Left ventricle myocardium inferior (tissue), 1 donor: ENCODE data around the gene SMIM32. TPM values are rescaled to one million over a fixed set of nuclear protein-coding genes. Genes with fewer than 3 reads are reported as not detected.

Experiments
- DNase-seq: peaks from one replicate; pipeline ENCODE4 v3.0.0-alpha.2; 2020
- H3K27ac ChIP-seq: fragments of 200-600 bp; replicated peaks from 2 replicates; pipeline ENCODE4 v1.8.0; 2021
- H3K27me3 ChIP-seq: fragments of 200-600 bp; 2 replicates; pipeline ENCODE4 v1.8.0; 2021; ENCODE audit warnings: low read depth
- H3K36me3 ChIP-seq: fragments of 200-600 bp; 2 replicates; pipeline ENCODE4 v1.8.0; 2021
- H3K4me1 ChIP-seq: fragments of 200-600 bp; 2 replicates; pipeline ENCODE4 v1.8.0; 2021
- H3K4me3 ChIP-seq: fragments of 200-600 bp; 2 replicates; pipeline ENCODE4 v1.8.0; 2021; ENCODE audit warnings: mild to moderate bottlenecking, moderate library complexity
- H3K9me3 ChIP-seq: fragments of 200-600 bp; replicated peaks from 2 replicates; pipeline ENCODE4 v1.8.0; 2021
- intact Hi-C: fragments of 100-400 bp; cut with micrococcal nuclease; formaldehyde crosslinking; loops from one replicate; pipeline ENCODE4 v1.11.0; 2022
- total RNA-seq: library from RNA; stranded (reverse); fragmentation: NEBNext Ultra II Directional; extraction: Animal tissue kit (Norgen Biotek cat#: 25700); gene quantifications from one replicate; pipeline ENCODE4 v1.2.1, GENCODE V29; 2021
- TF ChIP-seq, protein P1 (sequence below): fragments of 200-600 bp; IDR thresholded peaks from 2 replicates; pipeline ENCODE4 v1.8.0; 2021; ENCODE audit warnings: antibody characterized with exemption, mild to moderate bottlenecking, borderline replicate concordance
- donor health status: DM: no; HTN: yes; CAD: no; lungs with severe emphysema.

The SMIM32 gene
- total RNA-seq, 1 donor from 2014 or later, result not detected

DNA sequence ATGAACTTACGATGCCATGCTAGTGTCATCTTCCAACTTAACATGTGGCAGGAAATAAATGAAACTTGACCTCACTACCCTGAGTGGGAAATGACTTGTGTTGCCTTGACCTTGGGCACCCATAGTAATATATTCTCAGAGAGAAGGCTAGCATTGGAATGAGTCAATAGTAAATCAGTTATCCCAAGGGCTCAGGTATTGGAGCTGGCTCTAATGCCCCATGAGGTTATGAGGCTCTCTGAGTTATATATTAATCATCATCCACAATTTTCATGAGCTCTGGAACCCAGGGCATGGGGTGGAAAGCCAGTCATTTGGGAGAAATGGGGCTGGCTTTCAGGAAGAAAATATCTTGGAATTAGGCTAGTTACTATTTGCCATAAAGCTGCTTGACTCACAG, 42.4 kb upstream of the SMIM32 start:
- TF ChIP-seq, protein P1, sequence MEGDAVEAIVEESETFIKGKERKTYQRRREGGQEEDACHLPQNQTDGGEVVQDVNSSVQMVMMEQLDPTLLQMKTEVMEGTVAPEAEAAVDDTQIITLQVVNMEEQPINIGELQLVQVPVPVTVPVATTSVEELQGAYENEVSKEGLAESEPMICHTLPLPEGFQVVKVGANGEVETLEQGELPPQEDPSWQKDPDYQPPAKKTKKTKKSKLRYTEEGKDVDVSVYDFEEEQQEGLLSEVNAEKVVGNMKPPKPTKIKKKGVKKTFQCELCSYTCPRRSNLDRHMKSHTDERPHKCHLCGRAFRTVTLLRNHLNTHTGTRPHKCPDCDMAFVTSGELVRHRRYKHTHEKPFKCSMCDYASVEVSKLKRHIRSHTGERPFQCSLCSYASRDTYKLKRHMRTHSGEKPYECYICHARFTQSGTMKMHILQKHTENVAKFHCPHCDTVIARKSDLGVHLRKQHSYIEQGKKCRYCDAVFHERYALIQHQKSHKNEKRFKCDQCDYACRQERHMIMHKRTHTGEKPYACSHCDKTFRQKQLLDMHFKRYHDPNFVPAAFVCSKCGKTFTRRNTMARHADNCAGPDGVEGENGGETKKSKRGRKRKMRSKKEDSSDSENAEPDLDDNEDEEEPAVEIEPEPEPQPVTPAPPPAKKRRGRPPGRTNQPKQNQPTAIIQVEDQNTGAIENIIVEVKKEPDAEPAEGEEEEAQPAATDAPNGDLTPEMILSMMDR, result no peak
- no peak for DNase-seq
- H3K27ac ChIP-seq, result no peak overlapping the region
- no peaks in the 10 kb centered on the region for H3K36me3 ChIP-seq
- intact Hi-C loops, result no loop called here
- no peaks in the 10 kb centered on the region for H3K9me3 ChIP-seq
- peaks cover 54% of the 10 kb centered on the region for H3K27me3 ChIP-seq
- no peak overlapping the region for H3K4me3 ChIP-seq
- H3K4me1 ChIP-seq, result no peaks in the 10 kb centered on the region

DNA sequence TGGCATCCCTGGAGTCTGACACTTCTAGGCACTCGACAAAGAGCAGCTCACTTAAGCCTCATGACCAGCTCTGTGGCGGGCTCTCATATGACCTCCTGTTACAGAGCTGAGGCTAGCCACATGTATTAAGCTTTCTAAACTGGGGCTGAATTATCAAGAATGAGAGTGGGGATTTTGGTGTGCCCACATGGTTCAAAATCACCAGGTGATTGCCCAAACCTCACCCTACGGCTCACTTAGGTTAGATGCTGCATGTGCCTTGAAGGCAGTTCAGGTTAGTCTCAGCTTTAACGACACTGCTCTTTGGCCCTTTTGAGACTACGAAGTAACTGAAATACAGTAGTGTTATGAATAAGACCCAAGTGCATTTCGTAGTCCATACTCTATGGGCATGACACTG, 39.4 kb upstream of the SMIM32 start:
- Histone ChIP-seq H3K27ac (no peak overlapping the region), H3K4me1 (no peaks in the 10 kb centered on the region), H3K9me3 (no peaks in the 10 kb centered on the region), H3K36me3 (no peaks in the 10 kb centered on the region), H3K27me3 (peaks cover 51% of the 10 kb centered on the region), H3K4me3 (no peak overlapping the region)
- TF ChIP-seq, protein P1, result no peak
- DNase-seq, result no peak
- intact Hi-C loops, result no loop called here

DNA sequence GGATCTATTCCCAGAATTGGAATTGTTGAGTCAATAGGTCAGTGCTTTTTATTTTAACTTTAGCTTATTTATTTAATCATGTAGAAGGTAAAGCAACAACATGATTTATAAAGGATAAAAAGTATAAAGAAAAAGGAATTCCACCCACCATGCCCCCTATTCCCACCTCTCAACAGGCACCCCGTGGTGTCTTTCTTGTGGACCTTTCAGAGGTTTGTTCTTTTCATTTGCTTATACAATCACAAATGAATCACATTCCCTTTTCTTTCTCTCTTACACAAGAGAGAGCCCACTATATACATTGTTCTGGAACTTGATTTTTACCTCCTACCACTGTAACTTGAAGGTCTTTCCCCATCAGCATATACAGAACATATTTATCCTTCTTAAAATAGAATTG, 37.2 kb upstream of the SMIM32 start:
- Histone ChIP-seq H3K9me3 (no peaks in the 10 kb centered on the region), H3K27ac (no peak overlapping the region), H3K4me1 (no peaks in the 10 kb centered on the region), H3K36me3 (no peaks in the 10 kb centered on the region), H3K27me3 (peaks cover 66% of the 10 kb centered on the region), H3K4me3 (no peak overlapping the region)
- no peak for DNase-seq
- intact Hi-C loops, result no loop called here
- TF ChIP-seq, protein P1, result no peak

DNA sequence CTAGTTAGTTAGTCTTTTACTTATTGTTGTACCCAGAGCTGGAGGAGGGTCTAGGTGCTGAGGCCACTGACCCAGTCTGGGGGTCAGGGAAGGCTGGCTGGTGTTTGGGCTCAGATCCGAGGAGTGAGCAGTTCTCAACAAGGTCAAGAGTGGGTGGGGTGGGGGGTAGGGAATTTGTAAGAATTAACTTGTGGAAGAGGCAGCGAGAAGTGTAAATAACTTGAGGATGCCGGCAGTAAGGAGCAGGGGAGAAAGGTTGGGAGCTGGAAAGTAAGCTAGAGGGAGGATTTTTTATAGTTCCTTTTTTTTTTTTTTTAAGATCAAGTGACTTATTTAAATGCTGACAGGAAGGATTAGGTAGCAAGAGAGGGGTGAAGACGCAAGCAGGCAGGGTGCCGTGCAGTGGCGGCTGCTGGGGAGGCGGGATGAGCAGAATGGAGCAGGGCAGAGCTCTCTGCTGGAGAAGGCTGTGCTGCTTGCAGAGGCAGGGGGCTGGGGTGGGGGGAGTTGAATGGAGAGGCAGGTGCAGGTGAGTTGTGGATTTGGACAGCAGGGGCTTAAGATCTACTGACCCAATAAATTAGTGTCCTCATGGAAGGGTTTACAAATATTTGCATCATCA, 35.3 kb upstream of the SMIM32 start:
- Histone ChIP-seq H3K36me3 (no peaks in the 10 kb centered on the region), H3K4me3 (no peak overlapping the region), H3K9me3 (no peaks in the 10 kb centered on the region), H3K4me1 (no peaks in the 10 kb centered on the region), H3K27ac (no peak overlapping the region), H3K27me3 (peaks cover 84% of the 10 kb centered on the region)
- TF ChIP-seq, protein P1, result no peak
- DNase-seq, result no peak
- intact Hi-C loops, result no loop called here

DNA sequence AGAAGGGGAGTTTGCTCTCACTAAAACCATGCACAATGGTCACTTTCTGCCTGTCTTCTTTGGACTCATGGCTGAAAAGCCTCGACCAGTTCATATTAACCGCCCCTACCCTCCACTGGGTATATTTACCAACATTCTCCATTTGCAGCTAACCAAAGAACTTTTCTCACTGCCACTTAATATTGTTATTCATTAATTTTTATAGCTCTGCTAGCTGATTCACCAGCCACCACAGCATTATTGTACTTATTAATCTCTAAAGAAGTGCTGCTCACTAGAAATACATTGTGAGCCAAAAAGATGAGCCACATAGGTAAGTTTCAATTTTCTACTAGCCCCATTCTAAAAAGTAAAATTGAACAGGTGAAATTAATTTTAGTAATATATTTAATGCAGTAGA, 33.4 kb upstream of the SMIM32 start:
- Histone ChIP-seq H3K9me3 (peaks cover 6% of the 10 kb centered on the region), H3K27ac (no peak overlapping the region), H3K27me3 (peaks cover 83% of the 10 kb centered on the region), H3K4me1 (no peaks in the 10 kb centered on the region), H3K36me3 (no peaks in the 10 kb centered on the region), H3K4me3 (no peak overlapping the region)
- TF ChIP-seq, protein P1, result no peak
- no peak for DNase-seq
- intact Hi-C loops, result no loop called here

DNA sequence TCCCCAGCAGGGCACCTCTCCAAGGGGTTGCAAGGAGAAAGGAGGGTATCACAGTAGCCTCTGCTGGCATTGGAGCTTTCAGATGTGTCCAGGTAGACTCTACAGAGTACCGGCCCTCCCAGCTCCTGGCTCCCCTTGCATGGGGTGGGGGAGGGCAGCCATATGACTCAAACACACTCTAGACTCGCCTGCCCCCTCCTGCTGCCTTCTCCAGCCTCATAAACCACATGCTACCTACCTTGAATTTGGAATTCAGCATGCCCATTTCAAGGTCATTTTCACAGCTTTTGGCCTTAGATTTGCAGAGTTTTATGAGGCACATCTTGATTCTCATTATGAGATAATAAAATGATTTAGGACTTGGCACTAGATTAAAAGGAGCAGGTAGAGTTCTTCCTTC, 32.8 kb upstream of the SMIM32 start:
- peaks cover 77% of the 10 kb centered on the region for H3K27me3 ChIP-seq
- DNase-seq, result no peak
- no peaks in the 10 kb centered on the region for H3K4me1 ChIP-seq
- intact Hi-C loops, result no loop called here
- no peak overlapping the region for H3K27ac ChIP-seq
- H3K9me3 ChIP-seq, result peaks cover 12% of the 10 kb centered on the region
- no peaks in the 10 kb centered on the region for H3K36me3 ChIP-seq
- TF ChIP-seq, protein P1, result no peak
- H3K4me3 ChIP-seq, result no peak overlapping the region
